Gastrocnemius medialis (tissue), 4 donors: ENCODE measurements around the gene APOLD1. TPM values are rescaled to one million over a fixed set of nuclear protein-coding genes. Genes with fewer than 3 reads are reported as not detected.
"Not testable (repeated sequence)": the region's sequence is repeated elsewhere in the genome, so short reads cannot be mapped to it uniquely, and the experiment has no call there.

Experiments used
- ATAC-seq, 2 donors: fragments of 150-250 bp; one replicate each; pipeline ENCODE4 v1.9.1; 2016
- DNase-seq, 2 donors: peaks; one replicate each; pipeline ENCODE4 v3.0.0-alpha.2; 2019
- H3K27ac ChIP-seq, 4 donors: fragments of 200-600 bp; sonication (generic); 1 replicate in 1 of 4; 2 replicates in 3 of 4; pipeline ENCODE4 v1.5.1; 2016 to 2018; ENCODE audit warnings: mild to moderate bottlenecking in 2 of 4, moderate library complexity in 1 of 4
- H3K27me3 ChIP-seq, 3 donors: fragments of 200-600 bp; sonication (generic) in 2 of 3; 1 replicate in 1 of 3; 2 replicates in 2 of 3; pipeline versions ENCODE4 v1.5.1 to v1.6.0; 2016 to 2019; ENCODE audit warnings: mild to moderate bottlenecking in 1 of 3, moderate library complexity in 1 of 3
- H3K36me3 ChIP-seq, 2 donors: fragments of 200-600 bp; sonication (generic) in 1 of 2; one replicate each; pipeline ENCODE4 v1.5.1; 2017 to 2018
- H3K4me1 ChIP-seq, 2 donors: fragments of 200-600 bp; sonication (generic) in 1 of 2; one replicate each; pipeline ENCODE4 v1.5.1; 2016 to 2017; ENCODE audit warnings: mild to moderate bottlenecking in 2 of 2
- H3K4me3 ChIP-seq, 4 donors: fragments of 200-600 bp; sonication (generic) in 3 of 4; 1 replicate in 1 of 4; 2 replicates in 3 of 4; pipeline ENCODE4 v1.5.1; 2016 to 2019; ENCODE audit warnings: mild to moderate bottlenecking in 2 of 4
- H3K9me3 ChIP-seq, 3 donors: fragments of 200-600 bp; sonication (generic) in 2 of 3; 1 replicate in 1 of 3; 2 replicates in 2 of 3; pipeline ENCODE4 v1.5.1; 2016 to 2019
- CTCF ChIP-seq, 5 experiments: fragments of 450-650 bp in 3 of 5; fragments of 200-600 bp in 2 of 5; sonication (generic) in 2 of 5; IDR thresholded peaks in 4 of 5; conservative IDR thresholded peaks in 1 of 5; 1 replicate in 4 of 5; 2 replicates in 1 of 5; pipeline ENCODE4 v1.5.1; 2016 to 2019; ENCODE audit warnings: antibody characterized with exemption in 5 of 5, mild to moderate bottlenecking in 3 of 5, moderate library complexity in 3 of 5
- POLR2A ChIP-seq, 2 donors: fragments of 450-650 bp; IDR thresholded peaks; one replicate each; pipeline ENCODE4 v1.6.1; 2017; ENCODE audit warnings: antibody characterized with exemption in 2 of 2, mild to moderate bottlenecking in 2 of 2, moderate library complexity in 2 of 2
- in situ Hi-C, 4 donors: fragments of 200-750 bp; cut with MboI; loops; one replicate each; pipeline versions ENCODE4 v1.15.0 to v1.8.0; 2017; ENCODE audit warnings: low sequenced_read_pairs in 4 of 4
- intact Hi-C: fragments of 100-400 bp; cut with DNase I; formaldehyde crosslinking; loops from one replicate; pipeline ENCODE4 v1.15.1; 2023; ENCODE audit warnings: low total_unique reads
- total RNA-seq, 4 donors: library from RNA; depleted of rRNA; stranded (reverse); fragments of >200 nt; gene quantifications; one replicate each; pipeline versions ENCODE4 v1.1.0 to v1.2.3, GENCODE V29; 2016

The APOLD1 gene
- total RNA-seq, 4 donors from 2014 or later = 25.8 to 73.7 (median 67.7) TPM

DNA sequence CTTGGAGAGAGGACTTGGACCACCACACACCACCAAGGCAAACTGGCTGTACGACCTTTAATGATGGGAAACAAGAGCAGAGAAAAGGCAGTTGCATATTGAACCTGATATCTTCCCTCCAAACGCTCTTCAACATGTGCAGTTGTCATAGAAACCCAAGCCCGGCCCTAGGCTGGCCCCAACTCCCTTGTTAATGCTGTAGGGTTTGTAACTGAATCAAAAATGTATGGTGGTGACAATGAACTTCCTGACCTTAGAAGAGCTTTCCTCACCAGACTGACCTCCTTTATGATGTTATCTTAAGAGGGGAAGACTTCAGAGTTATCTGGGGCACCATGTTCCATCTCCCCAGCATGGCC, 12.3 kb downstream of the APOLD1 start:
- H3K4me3 ChIP-seq = no peak overlapping the region
- DNase-seq (no peak), ATAC-seq (no peak)
- TF ChIP-seq CTCF (IDR thresholded peaks at IDR 0.05 in 4 of 5, conservative IDR thresholded peaks at IDR 0.05 in 1 of 5) (no peak), POLR2A (IDR thresholded peaks at IDR 0.05) (no peak)
- no peaks in the 10 kb centered on the region for H3K27me3 ChIP-seq
- no peak overlapping the region for H3K27ac ChIP-seq
- in situ Hi-C loops = loop anchor here in 1 of 4 donors (25.0 kb wide), 1 partner anchor 190 kb away; no protein-coding TSS in a partner anchor
- H3K36me3 ChIP-seq = no peaks in the 10 kb centered on the region
- H3K4me1 ChIP-seq = no peaks in the 10 kb centered on the region
- no peaks in the 10 kb centered on the region for H3K9me3 ChIP-seq
- intact Hi-C loops = no loop called here

GRCh38 chr12:12798480-12798879, 13.0 kb downstream of the APOLD1 start:
- in situ Hi-C loops (loop anchor here in 1 of 4 donors (25.0 kb wide), 1 partner anchor 189 kb away; no protein-coding TSS in a partner anchor), intact Hi-C loops (no loop called here)

DNA sequence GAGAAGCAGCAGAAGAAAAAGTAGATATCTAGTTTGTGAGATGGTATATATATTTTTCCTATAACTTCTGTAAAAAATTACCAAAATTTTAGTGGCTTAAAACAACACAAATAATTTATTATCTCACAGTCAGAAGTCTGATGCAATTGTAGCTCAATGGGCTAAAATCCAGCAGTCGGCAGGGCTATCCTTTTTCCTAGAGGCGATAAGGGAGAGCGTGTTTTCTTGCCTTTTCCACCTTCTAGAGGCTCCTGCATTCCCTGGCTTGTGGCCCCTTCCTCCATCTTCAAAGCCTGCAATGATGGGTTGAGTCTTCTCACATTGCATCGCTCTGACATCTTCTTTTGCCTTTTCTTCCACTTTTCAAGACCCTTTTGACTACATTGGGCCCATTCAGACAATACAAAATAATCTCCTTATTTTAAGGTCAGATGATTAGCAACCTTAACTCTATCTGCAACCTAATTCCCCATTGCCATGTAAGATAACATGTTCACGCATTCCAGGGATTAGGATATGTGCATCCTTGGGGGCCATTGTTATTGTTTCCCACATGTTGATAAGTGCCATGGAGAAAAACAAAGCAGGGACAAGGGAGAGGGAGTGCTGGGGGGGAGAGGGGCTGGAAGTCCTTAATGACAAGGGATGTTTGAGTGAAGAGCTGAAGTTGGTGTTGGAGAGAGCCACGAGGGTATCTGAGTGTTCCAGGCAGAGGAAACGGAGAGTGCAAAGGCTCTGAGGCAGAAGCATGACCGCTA, 13.9 kb downstream of the APOLD1 start:
- intact Hi-C loops = no loop called here
- TF ChIP-seq POLR2A (IDR thresholded peaks at IDR 0.05) (no peak), CTCF (IDR thresholded peaks at IDR 0.05 in 4 of 5, conservative IDR thresholded peaks at IDR 0.05 in 1 of 5) (no peak)
- in situ Hi-C loops = loop anchor here in 1 of 4 donors (25.0 kb wide), 1 partner anchor 188 kb away; no protein-coding TSS in a partner anchor
- Histone ChIP-seq H3K4me1 (no peaks in the 10 kb centered on the region), H3K27ac (no peak overlapping the region), H3K27me3 (no peaks in the 10 kb centered on the region), H3K4me3 (no peak overlapping the region), H3K36me3 (no peaks in the 10 kb centered on the region), H3K9me3 (no peaks in the 10 kb centered on the region)
- ATAC-seq (no peak), DNase-seq (no peak)

More at GRCh38 chr12:12798480-12798879, 13.0 kb downstream of the APOLD1 start:
- TF ChIP-seq CTCF (IDR thresholded peaks at IDR 0.05 in 4 of 5, conservative IDR thresholded peaks at IDR 0.05 in 1 of 5) = no peak
- Histone ChIP-seq H3K27me3 (no peaks in the 10 kb centered on the region), H3K9me3 (no peaks in the 10 kb centered on the region), H3K27ac (no peak overlapping the region), H3K4me1 (no peaks in the 10 kb centered on the region), H3K36me3 (no peaks in the 10 kb centered on the region), H3K4me3 (no peak overlapping the region)
- DNase-seq (no peak), ATAC-seq (no peak)

DNA sequence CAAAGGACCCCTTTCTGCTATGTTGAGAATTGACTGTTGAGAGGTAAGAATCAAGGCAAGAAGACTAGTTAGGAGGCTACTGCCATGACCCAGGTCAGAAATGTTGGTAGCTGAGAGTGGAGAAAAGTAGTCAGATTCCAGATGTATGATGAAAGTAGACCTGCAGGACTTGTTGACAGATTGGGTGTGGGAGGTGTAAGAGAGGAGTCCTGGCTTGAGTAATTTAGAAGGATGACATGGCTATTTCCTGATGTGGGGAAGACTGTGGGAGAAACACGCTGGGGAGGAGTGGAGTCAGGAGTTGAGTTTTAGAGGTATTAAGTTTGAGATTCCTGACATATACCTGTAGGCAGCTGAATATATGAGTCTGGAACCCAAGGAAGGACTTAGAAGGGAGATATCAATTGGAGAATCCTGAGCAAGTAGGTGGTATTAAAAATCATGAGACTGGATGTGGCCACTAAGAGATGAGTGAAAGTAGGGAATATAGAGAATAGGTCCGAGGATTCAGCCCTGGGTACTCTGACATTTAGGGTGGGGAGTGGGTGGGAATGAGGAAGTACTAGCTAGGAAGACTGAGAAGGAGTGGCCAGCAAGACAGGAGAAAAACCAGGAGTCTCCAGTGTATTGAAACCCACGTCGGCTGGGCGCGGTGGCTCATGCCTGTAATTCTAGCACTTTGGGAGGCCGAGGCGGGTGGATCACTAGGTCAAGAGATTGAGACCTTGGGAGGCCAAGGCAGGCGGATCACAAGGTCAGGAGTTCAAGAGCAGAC, 15.1 kb downstream of the APOLD1 start:
- ATAC-seq = no peak
- no peak for TF ChIP-seq POLR2A (IDR thresholded peaks at IDR 0.05)
- TF ChIP-seq CTCF (IDR thresholded peaks at IDR 0.05 in 4 of 5, conservative IDR thresholded peaks at IDR 0.05 in 1 of 5) = no peak
- no peaks in the 10 kb centered on the region for H3K36me3 ChIP-seq
- in situ Hi-C loops (loop anchor here in 1 of 4 donors (25.0 kb wide), 1 partner anchor 187 kb away; no protein-coding TSS in a partner anchor), intact Hi-C loops (no loop called here)
- no peak overlapping the region for H3K4me3 ChIP-seq
- H3K4me1 ChIP-seq = no peaks in the 10 kb centered on the region
- H3K27me3 ChIP-seq = no peaks in the 10 kb centered on the region
- DNase-seq = no peak
- no peaks in the 10 kb centered on the region for H3K9me3 ChIP-seq
- H3K27ac ChIP-seq = no peak overlapping the region

GRCh38 chr12:12801656-12802055, 16.2 kb downstream of the APOLD1 start:
- ATAC-seq, H3K27me3 ChIP-seq, H3K36me3 ChIP-seq, DNase-seq, intact Hi-C loops, H3K4me3 ChIP-seq, H3K27ac ChIP-seq, H3K9me3 ChIP-seq, H3K4me1 ChIP-seq: not testable (repeated sequence)
- in situ Hi-C loops = loop anchor here in 1 of 4 donors (25.0 kb wide), 1 partner anchor 186 kb away; no protein-coding TSS in a partner anchor
